HG02840 (cell line): ENCODE results near the gene CNTN2.

Experiments used
- ATAC-seq: cut with Tn5 transposase; IDR thresholded peaks from one replicate; pipeline ENCODE4 v1.9.1; 2021; ENCODE audit warnings: mild to moderate bottlenecking, moderate library complexity, moderate number of reproducible peaks; ENCODE audit not compliant: unreplicated experiment, low FRiP score

Gene CNTN2

DNA sequence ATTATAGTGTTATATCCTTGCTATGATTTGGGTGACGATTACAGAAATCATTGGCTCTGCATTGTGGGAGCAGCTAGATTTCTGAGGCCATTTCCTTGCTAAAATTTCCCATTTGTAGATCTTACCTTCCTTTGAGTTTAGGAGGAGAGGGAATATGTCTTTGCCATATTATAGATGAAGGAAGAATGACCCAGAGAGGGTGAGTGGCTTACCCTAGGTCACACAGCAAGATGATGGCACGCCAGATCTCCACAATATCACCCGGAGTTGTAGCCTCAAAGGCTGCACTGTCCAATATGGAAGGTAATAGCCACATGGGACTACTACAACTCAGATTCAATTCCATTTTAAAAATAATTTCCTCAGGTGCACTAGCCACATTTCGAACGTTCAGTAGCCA is 10.3 kb downstream of the CNTN2 start:
- no peak for ATAC-seq

DNA sequence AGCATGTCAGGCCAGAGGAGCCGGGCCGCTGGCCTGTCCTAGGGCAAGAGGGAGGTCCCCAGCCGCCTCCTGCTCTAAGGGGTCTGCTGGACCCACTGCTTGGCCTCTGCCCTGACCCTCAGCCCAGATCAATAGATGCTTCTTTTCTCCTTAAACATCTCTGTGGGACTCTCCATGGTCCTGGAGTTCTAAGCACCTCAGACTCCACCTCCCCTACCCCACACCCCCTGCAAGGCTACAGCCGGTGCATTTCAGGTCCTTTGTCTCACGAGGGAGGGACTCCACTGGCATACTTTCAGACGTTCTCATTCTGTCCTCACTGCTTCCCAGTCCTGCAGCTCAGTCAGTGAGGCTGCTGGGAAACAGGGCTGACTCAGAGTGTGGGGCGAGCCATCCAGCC is 11.0 kb downstream of the CNTN2 start:
- ATAC-seq: no peak

DNA sequence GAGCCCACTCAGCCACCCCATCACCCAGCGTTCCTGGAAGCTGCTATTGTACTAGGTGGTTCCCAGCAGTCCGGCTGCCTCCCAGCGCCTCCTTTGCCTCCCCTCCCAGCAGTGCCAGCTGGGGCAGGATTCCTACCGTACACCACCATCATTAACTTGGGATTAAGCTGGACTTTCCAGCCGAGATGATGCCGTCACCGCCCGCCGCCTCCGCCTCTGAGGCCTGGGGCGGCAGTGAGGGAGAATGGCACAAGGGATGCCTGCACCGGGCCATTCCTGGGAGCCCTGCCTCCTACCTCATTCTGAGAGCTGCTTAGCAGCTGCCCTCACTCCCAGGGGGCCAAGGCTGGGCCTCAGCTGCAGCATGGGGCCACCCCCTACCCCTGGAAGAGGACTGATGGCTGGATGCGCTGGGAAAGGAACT is 13.2 kb downstream of the CNTN2 start:
- ATAC-seq: no peak

DNA sequence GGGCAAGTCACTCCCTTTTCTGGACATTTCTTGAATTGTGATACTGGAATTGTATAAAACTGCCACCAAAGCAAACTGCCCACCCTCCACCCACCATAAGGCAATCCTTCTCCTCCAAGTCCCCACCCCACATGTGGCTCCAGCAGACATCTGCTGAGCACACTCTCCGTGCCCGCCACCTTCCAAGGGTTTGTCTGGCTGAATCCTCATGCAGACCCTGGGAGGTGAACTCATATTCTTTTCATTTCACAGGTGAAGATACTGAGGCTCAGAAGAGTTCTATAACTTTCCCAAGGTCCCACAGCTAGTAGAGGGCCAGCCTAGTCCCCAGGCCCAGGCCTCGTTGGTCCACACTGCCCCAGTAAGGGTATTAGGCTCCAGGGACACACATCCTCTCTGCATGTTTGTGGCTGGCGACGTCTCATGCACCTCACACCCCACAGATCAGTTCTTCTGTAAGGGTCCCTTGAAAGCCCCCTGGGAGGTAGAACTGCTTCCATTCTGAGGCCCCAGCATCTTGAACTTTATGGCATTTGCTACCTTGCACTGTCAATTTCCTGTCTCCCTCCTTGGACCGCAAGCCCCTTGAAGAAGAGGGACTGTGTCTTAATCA is 14.1 kb downstream of the CNTN2 start:
- ATAC-seq: no peak

DNA sequence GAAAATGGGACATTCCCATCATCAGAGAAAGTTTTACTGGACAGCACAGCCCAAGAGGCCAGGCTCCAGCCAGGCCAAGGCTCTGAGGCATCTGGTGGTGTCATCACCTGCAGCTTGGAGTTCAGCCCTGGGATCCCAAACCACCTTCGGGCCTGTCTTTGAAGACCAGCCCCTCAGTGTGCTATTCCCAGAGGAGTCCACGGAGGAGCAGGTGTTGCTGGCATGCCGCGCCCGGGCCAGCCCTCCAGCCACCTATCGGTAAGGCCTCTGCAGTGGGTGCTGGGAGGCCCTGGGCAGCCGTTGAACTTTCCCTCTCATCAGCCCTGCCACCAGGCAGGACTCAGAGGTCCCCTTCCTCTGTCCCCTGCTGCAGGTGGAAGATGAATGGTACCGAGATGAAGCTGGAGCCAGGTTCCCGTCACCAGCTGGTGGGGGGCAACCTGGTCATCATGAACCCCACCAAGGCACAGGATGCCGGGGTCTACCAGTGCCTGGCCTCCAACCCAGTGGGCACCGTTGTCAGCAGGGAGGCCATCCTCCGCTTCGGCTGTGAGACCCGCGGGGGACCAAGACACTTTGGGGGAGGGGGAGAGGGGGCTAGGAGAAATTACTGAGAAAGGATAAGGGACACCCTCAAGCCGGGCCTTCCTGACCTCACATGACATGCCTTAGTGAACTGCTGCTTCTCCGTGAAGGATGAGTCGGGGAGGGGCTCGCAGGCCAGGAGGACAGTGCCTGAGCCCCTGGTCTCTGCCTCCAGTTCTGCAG is 15.0 kb downstream of the CNTN2 start:
- no peak for ATAC-seq

DNA sequence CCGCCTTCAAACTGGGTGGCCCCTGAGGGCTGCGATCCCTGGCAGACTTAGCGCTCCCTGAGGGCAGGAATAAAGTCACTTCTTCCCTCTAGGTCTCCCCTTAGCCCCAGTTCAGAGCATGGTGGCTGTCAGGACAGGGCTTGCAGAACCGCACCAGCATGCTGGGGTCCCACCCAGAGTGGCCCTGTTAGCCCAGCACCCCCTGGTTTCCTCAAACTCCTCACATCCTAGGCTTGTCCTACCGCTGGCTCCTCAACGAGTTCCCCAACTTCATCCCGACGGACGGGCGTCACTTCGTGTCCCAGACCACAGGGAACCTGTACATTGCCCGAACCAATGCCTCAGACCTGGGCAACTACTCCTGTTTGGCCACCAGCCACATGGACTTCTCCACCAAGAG is 15.8 kb downstream of the CNTN2 start:
- ATAC-seq: no peak

DNA sequence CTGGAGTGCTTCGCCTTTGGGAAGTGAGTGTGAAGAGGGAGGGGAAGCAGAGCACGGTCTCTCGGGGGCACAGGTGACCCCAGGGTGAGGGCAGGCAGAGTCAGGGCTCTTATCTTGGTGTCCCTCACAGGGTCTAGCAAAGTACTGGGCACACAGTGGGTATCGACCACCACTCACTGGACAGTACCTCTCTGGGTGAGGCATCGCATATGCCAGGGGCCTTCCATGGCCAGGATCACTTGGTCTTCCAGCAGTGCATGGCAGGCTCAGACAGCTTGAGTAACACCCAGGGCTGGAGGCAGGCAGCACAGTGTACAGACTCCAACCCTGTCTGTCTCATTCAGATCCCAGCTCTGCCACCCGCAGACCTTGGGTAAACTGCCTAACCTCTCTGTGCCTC is 16.6 kb downstream of the CNTN2 start:
- ATAC-seq: no peak

DNA sequence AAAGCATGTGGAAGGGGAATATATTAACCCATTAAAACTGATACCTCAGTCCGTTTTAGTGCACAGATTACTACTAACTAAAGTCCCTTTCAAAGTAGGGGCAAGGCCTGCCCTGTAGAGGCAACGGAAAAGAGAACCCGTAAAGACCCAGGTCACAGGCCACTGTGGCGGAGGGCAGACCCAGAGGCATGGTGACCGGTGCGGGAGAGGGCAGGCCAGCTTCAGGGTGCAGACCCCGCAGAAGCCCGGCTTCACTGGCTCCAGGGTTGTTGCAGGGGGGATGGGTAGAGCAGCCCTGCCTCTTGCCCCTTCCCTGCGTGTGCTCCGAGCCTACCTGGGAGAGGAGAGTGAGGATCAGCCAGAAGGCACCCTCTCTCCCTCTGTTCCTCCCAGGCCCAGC is 17.7 kb downstream of the CNTN2 start:
- ATAC-seq: no peak

DNA sequence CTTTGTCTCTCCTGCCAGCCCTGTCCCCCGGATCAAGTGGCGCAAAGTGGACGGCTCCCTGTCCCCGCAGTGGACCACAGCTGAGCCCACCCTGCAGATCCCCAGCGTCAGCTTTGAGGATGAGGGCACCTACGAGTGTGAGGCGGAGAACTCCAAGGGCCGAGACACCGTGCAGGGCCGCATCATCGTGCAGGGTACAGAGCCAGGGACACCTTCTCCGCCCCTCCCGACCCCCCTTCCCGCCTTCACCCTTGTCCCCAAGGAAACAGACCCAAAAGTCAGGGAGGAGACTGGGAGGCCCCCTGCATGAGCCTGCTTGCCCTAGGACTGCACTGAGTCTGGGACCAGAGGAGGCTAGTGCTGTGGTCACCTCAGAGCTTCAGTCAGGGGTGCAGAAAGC is 18.2 kb downstream of the CNTN2 start:
- ATAC-seq: no peak

DNA sequence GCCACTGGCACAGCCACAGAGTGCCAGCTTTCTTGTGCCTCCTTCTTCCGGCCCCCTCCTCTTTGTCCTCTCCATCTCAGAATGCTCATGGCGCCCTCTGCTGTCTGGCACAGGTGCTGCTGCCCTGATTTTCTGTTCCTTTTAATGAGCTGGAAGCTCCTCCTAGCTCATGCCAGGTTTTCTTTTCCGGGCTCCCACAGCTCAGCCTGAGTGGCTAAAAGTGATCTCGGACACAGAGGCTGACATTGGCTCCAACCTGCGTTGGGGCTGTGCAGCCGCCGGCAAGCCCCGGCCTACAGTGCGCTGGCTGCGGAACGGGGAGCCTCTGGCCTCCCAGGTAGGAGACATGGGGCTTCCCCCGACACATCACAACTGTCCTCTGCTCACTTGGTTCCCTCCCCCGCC is 18.7 kb downstream of the CNTN2 start:
- no peak for ATAC-seq

DNA sequence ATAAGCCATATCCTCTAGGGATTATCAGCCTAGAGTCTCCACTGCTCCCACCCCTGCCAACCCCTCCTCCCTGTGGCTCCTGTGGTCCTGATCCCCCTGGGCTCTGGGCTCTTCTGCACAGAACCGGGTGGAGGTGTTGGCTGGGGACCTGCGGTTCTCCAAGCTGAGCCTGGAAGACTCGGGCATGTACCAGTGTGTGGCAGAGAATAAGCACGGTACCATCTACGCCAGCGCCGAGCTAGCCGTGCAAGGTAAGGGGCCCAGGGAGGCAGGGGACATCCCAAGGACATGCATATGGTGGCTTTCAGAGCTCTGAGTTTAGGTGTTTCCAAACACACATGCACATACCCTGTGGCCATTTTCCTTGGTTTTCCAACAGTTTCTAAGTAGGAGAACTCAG is 19.3 kb downstream of the CNTN2 start:
- ATAC-seq: no peak

DNA sequence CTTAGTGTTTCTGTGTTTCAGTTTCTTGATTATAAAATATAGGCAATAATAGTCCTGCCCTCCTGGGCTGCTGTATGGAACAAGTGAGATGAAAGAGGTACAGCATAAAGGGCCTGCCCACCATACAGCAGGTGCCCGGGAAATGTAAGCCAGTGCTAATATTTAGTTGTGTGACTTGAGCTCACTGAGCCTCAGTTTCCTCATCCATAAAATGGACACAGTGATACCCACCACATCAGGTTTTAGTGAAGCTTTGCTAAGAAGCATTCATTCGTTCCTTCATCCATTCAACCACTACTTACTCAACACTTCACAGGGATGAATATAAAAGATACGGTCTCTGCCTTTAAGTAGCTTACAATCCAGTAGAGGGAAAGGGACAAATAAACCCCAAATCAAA is 19.9 kb downstream of the CNTN2 start:
- no peak for ATAC-seq

DNA sequence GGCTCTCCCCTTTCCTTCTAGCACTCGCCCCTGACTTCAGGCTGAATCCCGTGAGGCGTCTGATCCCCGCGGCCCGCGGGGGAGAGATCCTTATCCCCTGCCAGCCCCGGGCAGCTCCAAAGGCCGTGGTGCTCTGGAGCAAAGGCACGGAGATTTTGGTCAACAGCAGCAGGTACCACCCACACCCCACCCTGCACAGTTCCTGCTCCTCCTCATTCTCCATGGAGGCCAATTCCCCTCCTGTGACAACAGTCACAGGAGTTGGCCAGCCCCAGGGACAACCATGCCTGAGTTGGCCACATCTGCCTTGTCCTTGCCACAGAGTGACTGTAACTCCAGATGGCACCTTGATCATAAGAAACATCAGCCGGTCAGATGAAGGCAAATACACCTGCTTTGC is 21.3 kb downstream of the CNTN2 start:
- ATAC-seq: no peak

DNA sequence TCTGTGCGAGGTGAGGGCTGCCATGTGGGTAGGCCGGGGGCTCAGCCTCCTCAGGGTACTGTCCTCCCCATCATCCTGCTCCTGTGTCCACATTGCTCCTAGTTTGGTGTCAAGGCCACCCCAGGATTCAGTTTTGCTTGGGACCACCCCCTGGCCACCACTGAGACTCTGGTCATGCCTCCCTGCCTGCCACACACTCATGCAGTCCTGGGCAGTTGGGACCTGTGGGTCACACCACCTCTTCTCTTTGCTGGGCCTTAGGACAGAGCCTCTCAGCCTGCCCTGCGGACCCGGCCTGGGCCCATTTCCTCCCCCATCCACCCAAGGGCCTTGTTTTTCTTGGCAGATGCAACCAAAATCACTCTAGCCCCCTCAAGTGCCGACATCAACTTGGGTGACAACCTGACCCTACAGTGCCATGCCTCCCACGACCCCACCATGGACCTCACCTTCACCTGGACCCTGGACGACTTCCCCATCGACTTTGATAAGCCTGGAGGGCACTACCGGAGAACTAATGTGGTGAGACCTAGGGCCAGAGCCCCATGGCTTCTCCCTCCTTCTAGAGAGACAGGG is 21.8 kb downstream of the CNTN2 start:
- no peak for ATAC-seq

DNA sequence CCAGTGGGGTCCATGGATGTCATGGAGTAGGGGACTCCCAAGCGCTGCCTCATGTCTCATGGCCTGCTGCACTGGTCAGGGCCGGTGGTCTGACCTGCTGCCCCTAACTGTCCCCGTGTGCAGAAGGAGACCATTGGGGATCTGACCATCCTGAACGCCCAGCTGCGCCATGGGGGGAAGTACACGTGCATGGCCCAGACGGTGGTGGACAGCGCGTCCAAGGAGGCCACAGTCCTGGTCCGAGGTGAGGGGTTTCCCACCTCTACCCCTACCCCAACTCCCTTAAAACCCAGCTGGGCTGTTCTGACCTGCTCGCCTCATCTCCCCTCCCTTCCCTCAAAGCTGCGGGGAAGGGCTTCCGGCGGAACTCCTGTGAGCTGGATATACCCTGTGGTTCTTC is 22.7 kb downstream of the CNTN2 start:
- ATAC-seq: no peak

DNA sequence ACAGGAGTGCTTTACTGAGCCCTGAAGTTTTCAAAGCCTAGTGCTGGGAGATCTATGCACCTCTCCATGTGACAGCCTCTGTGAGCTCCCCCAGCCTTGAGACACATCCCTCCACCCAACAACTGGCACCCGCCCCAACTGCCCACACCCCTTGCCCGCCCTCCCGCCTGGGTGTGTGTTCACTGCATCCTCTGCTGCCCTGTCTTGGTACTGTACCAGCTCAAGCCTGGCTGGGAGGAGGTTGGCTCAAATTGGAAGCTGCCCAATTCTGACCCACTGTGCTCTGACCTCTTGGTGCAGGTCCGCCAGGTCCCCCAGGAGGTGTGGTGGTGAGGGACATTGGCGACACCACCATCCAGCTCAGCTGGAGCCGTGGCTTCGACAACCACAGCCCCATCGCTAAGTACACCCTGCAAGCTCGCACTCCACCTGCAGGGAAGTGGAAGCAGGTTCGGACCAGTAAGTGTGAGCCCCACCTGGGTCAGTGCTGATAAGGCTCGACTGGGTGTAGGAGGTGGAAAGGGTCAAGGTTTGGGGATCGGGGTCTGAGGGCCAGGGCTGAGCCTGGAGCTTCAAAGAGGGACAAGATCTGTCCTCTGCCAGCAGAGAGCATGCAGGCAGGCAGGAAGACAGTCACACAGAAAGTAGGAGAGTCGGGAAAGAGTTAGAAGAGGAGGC is 23.3 kb downstream of the CNTN2 start:
- ATAC-seq: no peak

DNA sequence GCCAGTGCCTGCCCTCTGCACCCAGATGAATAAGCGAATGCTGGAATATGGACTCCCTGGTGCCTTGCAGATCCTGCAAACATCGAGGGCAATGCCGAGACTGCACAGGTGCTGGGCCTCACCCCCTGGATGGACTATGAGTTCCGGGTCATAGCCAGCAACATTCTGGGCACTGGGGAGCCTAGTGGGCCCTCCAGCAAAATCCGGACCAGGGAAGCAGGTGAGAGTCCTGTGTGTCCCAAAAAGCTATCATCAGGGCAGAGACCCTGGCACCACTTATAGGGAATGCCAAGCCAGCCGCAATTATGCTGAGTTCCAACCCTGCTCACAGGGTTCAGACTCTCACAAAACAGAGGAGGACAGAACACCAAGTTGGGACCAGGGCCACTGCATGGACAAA is 24.0 kb downstream of the CNTN2 start:
- no peak for ATAC-seq

DNA sequence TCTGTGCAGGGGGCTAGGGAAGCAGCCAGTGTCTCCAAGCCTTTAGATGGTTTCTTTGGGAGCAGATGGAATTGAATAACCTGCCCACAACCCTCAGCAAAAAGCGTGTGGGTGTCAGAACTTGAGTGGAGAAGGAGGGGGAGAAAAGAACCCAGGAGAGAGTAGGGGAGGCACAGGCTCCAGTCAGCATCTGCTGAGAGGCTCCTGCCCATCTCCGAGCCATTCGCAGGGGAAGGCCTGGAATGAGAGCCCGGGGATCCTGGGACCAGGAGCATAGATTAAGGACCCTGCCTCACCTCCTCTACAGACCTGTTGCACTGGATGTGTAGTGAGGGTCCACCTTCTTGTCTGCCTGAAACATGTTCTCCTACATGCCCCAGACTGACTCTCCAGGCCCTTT is 25.0 kb downstream of the CNTN2 start:
- ATAC-seq: no peak

DNA sequence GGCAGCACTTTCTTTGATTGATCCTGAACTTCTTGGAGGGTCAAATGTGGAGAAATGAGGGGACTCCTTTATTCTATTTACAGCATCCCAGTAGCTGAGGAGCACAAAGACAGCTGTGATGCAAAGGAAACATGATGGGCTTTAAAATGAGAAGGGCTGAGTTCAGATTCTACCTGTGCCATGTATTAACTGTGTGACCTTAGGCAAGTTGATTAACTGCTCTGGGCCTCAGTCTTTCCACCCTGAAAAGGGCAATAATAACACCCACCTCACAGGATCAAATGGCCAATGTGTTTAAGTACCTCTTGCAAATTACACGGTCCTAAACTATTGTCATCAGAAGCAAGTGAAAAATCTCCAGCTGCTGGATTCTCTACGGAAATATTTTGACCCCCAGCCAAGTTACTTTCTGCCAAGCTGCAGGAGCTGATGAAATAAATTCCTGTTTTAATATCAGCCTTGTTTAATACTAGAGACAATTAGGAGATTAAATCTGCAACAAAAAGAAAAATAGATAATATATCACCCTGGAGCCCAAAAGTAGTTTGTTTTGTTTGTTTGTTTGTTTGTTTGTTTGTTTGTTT is 25.5 kb downstream of the CNTN2 start:
- ATAC-seq: no peak

DNA sequence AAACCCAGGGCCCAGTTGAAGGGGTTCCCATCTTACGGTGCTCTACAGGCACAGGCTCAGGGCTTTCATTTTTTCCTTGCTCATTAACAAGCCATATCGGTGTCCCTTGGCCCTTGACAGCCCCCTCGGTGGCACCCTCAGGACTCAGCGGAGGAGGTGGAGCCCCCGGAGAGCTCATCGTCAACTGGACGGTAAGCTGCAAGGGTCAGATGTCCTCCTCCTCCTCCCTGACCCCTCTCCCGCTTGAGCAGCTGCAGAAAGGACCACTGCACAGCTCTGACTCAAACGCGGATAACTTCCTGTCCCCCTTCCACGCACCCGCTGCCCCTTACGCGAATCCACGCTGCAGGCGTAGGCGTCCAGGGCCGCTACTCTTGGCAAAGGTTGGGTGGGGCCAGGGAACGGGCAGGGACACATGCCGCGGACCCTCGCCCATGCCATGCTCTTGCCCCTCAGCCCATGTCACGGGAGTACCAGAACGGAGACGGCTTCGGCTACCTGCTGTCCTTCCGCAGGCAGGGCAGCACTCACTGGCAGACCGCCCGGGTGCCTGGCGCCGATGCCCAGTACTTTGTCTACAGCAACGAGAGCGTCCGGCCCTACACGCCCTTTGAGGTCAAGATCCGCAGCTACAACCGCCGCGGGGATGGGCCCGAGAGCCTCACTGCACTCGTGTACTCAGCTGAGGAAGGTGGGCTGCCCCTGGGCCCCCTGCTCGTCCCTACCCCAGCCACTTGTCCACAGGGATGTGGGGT is 26.5 kb downstream of the CNTN2 start:
- no peak for ATAC-seq

DNA sequence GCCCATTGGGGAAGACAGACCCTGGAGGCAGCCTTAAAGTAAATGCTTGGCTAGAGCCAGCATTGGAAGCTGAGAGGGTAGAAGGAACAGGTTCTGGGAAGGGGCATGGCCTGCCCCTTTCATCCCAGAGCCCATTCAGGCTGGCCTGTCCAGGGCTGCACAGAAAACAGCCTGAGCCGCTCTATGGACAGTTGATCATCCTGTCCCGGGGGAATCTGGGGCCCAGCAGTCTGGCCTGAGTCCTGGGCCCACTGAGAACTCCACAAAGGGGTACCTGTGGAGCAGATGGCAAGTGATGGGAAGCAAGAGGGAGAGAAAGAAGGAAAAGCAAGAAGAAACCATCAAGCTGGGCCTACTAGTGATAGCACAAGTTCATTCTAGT is 28.0 kb downstream of the CNTN2 start:
- ATAC-seq: no peak
